ES-I3 (cell line): Measurements from ENCODE around the gene DCAF10.

Experiments used
- H3K36me3 ChIP-seq: 2 replicates; pipeline ENCODE4 v1.6.1; 2013; ENCODE audit warnings: mild to moderate bottlenecking, low read length, control low read depth, moderate library complexity; ENCODE audit not compliant: insufficient read depth
- H3K4me1 ChIP-seq: 2 replicates; pipeline ENCODE4 v1.6.1; 2013; ENCODE audit warnings: mild to moderate bottlenecking, control low read depth, low read length; ENCODE audit not compliant: insufficient read depth
- H3K9ac ChIP-seq: 2 replicates; pipeline ENCODE4 v1.6.1; 2013; ENCODE audit warnings: low read depth, mild to moderate bottlenecking, low read length, moderate library complexity
- H3K9me3 ChIP-seq: 2 replicates; pipeline ENCODE4 v1.6.1; 2013; ENCODE audit warnings: mild to moderate bottlenecking, low read length, moderate library complexity; ENCODE audit not compliant: control insufficient read depth, insufficient read depth

DCAF10 gene

DNA sequence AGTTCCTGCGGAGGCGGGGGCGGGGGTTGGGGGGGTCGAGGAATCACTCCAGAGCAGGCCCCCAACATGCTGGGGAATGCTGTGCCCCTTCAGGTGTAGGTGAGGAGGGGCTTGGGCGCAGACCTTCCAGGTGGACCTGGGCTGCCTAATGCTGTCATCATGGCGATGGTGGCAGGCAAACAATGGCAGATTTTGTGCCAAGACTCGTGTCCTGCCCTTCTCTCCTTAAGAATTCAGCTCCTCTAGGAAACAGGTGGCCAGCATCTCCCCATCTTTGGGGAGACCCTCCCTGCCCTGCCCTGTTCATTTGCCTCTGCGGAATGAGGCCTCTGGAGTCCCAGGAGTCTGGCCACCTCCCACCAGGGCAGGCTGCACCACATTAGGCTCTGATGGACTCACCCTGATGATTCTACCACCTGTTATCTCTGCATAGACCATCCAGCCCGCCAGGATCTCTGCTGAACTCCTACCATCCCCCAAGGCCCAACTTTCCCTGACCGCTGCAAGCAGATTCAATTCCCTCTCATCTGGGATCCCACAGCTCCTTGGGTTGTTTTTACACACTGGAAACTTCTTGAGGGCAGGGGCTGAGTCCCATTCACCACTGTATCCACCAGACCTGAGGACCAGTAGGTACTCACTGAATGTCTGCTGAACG lies 114.2 kb downstream of the DCAF10 start:
- no peaks in the 10 kb centered on the region for H3K9me3 ChIP-seq
- no peaks in the 10 kb centered on the region; the same call in 1 of the 2 replicates for H3K36me3 ChIP-seq
- no peak overlapping the region for H3K9ac ChIP-seq
- H3K4me1 ChIP-seq = no peaks in the 10 kb centered on the region

DNA sequence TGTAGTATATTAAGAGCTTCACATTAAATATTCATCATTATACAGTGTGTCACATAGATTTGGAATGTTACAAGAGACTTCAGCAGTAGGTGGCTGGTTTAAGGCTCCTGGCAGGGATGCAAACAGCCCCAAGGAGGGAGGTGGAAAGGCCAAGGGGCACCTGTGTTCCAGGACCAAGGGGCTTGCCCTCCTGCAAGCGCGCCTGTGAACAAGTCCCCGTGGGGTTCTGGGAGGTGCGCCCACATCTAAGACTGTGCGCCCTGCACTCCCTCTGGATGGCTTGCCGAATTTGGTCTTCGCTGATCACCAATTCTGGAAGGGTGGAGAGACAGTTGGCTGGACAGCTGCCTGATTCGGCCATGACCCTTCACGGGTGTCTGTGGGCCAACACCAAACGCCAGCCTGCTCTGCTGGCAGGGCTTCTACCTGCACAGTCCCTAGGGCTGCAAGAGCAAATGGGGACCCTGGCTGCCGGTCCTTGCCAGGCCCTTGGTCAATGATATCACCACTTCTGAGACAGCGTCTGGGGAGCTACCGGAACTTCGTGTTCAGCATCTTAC lies 115.4 kb downstream of the DCAF10 start:
- no peak overlapping the region for H3K9ac ChIP-seq

DNA sequence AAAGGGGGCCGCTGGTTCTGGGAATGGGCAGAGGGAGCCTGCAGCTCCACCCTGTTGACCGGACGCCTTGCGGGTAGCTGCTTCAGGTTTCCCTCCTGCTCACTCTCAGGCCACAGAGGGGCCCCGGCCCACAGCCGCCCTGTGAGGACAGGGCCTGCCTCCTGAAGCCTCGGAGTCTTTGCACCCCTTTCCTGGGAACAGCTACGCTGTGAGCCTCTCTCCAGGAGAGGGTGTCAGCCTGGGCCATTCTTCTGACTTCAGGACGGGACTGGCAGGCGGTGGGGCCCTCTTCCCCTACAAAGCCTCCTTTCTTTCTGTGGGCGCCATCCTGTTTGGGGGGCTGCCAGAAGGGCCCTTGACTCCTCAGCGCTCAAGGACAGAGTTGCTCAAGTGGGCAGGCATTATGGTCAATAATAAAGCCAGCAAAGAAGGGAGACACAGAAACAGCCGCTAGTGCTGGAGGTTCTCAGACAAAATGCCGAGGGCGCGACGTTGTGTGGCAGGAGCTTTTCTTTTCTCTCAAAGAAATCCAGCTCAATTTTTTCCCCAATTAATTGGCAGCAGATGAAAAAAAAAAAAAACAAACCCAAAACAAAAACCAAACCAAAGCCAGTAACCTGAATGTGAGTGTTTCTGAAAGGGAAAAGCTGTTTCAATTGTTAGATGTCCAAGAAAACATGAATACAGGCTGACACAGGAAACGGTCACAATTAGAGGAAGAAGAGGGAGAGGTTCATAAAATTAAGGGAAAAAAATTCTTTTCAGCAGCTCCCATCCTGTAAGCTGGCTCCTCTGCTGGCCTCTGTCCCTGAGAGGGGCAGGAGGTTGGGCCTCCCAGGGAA lies 116.1 kb downstream of the DCAF10 start:
- Histone ChIP-seq H3K9ac (no peak overlapping the region), H3K36me3 (no peaks in the 10 kb centered on the region; the same call in 1 of the 2 replicates), H3K4me1 (peaks cover 11% of the 10 kb centered on the region; the same call in 1 of the 2 replicates), H3K9me3 (no peaks in the 10 kb centered on the region)

More for the DNA sequence above, 115.4 kb downstream of the DCAF10 start:
- H3K36me3 ChIP-seq = no peaks in the 10 kb centered on the region; the same call in 1 of the 2 replicates
- H3K4me1 ChIP-seq = peaks cover 6% of the 10 kb centered on the region; the same call in 1 of the 2 replicates
- H3K9me3 ChIP-seq = no peaks in the 10 kb centered on the region
